ENCODE measurements around the gene ADD3. TPM values are rescaled to one million over a fixed set of nuclear protein-coding genes. Genes with fewer than 3 reads are reported as not detected.

Gene ADD3
- total and polyA plus RNA-seq, 2 of the 13 experiments (the other 11 are each of a cell fraction or from before 2014, with no cell fraction given): 44.7 to 57.5 TPM

DNA sequence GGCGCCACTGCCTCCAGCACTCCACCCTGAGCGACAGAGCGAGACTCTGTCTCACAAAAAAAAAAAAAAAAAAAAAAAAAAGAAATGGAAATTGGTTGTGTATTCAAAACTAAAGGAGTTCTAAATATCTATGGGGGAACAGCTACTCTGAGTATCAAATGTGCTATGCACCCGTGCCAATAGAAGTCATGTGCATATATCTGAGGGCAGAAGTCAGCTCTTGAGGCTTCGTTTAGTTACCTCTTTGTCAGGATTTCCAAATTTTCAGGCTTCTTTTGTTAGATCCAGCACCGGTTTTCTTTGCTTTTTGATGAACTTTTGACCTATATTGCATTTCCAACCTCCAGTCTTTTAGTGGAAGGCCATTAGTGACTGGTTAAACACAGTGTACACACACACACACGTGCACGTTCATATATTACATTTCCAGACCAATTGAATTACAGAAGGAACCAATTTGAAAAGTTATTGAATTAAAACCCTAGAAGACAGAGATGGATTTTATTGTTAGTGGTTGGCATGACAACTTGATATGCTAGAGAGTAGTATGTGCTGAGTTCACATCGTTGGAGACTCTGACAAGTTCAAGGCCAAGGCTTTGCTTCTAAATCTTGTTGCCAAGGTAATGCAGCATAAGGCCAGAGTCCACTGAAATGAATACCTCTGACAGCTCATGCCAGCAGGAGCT is 33.1 kb upstream of the ADD3 start (continued):
- TF ChIP-seq, protein P1, sequence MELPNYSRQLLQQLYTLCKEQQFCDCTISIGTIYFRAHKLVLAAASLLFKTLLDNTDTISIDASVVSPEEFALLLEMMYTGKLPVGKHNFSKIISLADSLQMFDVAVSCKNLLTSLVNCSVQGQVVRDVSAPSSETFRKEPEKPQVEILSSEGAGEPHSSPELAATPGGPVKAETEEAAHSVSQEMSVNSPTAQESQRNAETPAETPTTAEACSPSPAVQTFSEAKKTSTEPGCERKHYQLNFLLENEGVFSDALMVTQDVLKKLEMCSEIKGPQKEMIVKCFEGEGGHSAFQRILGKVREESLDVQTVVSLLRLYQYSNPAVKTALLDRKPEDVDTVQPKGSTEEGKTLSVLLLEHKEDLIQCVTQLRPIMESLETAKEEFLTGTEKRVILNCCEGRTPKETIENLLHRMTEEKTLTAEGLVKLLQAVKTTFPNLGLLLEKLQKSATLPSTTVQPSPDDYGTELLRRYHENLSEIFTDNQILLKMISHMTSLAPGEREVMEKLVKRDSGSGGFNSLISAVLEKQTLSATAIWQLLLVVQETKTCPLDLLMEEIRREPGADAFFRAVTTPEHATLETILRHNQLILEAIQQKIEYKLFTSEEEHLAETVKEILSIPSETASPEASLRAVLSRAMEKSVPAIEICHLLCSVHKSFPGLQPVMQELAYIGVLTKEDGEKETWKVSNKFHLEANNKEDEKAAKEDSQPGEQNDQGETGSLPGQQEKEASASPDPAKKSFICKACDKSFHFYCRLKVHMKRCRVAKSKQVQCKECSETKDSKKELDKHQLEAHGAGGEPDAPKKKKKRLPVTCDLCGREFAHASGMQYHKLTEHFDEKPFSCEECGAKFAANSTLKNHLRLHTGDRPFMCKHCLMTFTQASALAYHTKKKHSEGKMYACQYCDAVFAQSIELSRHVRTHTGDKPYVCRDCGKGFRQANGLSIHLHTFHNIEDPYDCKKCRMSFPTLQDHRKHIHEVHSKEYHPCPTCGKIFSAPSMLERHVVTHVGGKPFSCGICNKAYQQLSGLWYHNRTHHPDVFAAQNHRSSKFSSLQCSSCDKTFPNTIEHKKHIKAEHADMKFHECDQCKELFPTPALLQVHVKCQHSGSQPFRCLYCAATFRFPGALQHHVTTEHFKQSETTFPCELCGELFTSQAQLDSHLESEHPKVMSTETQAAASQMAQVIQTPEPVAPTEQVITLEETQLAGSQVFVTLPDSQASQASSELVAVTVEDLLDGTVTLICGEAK (IDR thresholded peaks at IDR 0.05): no peak
- TF ChIP-seq, protein P1 (CRISPR knock-in tag; IDR thresholded peaks at IDR 0.05): no peak
- TF ChIP-seq, protein P2, sequence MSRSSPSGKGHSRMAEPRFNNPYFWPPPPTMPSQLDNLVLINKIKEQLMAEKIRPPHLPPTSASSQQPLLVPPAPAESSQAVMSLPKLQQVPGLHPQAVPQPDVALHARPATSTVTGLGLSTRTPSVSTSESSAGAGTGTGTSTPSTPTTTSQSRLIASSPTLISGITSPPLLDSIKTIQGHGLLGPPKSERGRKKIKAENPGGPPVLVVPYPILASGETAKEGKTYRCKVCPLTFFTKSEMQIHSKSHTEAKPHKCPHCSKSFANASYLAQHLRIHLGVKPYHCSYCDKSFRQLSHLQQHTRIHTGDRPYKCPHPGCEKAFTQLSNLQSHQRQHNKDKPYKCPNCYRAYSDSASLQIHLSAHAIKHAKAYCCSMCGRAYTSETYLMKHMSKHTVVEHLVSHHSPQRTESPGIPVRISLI (CRISPR knock-in tag; IDR thresholded peaks at IDR 0.05; ENCODE audit: borderline replicate concordance): peak; percentile 34; the same call in 1 of the 2 replicates
- TF ChIP-seq ZNF468 (CRISPR knock-in tag; IDR thresholded peaks at IDR 0.05) (no peak), NFIB (CRISPR knock-in tag; IDR thresholded peaks at IDR 0.05; ENCODE audit: borderline replicate concordance) (no peak), AGO1 (IDR thresholded peaks at IDR 0.05; ENCODE audit: low read depth, low read length, poor library complexity, severe bottlenecking) (no peak), ONECUT2 (CRISPR knock-in tag; IDR thresholded peaks at IDR 0.05) (0 out of 2 replicates have a peak, but pooled peaks have one; percentile 17), ZNF232 (CRISPR knock-in tag; IDR thresholded peaks at IDR 0.05; ENCODE audit: borderline replicate concordance) (no peak), PCBP1 (IDR thresholded peaks at IDR 0.05; ENCODE audit: borderline replicate concordance, low read depth, low read length) (no peak)
- TF ChIP-seq, protein P3, sequence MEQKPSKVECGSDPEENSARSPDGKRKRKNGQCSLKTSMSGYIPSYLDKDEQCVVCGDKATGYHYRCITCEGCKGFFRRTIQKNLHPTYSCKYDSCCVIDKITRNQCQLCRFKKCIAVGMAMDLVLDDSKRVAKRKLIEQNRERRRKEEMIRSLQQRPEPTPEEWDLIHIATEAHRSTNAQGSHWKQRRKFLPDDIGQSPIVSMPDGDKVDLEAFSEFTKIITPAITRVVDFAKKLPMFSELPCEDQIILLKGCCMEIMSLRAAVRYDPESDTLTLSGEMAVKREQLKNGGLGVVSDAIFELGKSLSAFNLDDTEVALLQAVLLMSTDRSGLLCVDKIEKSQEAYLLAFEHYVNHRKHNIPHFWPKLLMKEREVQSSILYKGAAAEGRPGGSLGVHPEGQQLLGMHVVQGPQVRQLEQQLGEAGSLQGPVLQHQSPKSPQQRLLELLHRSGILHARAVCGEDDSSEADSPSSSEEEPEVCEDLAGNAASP (CRISPR knock-in tag; IDR thresholded peaks at IDR 0.05; ENCODE audit: borderline replicate concordance): no peak; the same call in 1 of the 2 replicates
- TF ChIP-seq, protein P4, sequence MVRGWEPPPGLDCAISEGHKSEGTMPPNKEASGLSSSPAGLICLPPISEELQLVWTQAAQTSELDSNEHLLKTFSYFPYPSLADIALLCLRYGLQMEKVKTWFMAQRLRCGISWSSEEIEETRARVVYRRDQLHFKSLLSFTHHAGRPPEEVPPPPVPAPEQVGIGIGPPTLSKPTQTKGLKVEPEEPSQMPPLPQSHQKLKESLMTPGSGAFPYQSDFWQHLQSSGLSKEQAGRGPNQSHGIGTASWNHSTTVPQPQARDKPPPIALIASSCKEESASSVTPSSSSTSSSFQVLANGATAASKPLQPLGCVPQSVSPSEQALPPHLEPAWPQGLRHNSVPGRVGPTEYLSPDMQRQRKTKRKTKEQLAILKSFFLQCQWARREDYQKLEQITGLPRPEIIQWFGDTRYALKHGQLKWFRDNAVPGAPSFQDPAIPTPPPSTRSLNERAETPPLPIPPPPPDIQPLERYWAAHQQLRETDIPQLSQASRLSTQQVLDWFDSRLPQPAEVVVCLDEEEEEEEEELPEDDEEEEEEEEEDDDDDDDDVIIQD (CRISPR knock-in tag; IDR thresholded peaks at IDR 0.05; ENCODE audit: low read depth): 0 out of 2 replicates have a peak, but pooled peaks have one; percentile 33

Data from HepG2 (cell line).